Caco-2 (cell line): ENCODE results near the gene BTC. TPM values are rescaled to one million over a fixed set of nuclear protein-coding genes. Genes with fewer than 3 reads are reported as not detected.

ENCODE experiments used
- BruUV-seq: library from RNA; stranded (reverse); fragments of 400-500 nt; replicated peaks from 2 replicates; lab custom pipeline; 2021; lab: Mats Ljungman, UMichigan
- CTCF ChIA-PET: fragments of 300-600 bp; sonication (Branson Sonifier 250); formaldehyde crosslinking; loops from one replicate; lab custom pipeline; 2022; ENCODE audit warnings: antibody characterized with exemption; lab: Charles Lee
- POLR2A ChIA-PET: fragments of 300-600 bp; sonication (Branson Sonifier 250); formaldehyde crosslinking; loops from one replicate; lab custom pipeline; 2022; ENCODE audit warnings: antibody characterized with exemption; lab: Charles Lee
- DNase-seq, 2 experiments: peaks; one replicate each; pipeline versions ENCODE4 v3.0.0 to v3.0.0-alpha.2; 2020 to 2022
- H3K27me3 ChIP-seq: replicated peaks from 2 replicates; pipeline ENCODE4 v1.6.0; 2011; ENCODE audit warnings: low read length; ENCODE audit not compliant: control insufficient read depth, insufficient read depth
- H3K36me3 ChIP-seq: 2 replicates; pipeline ENCODE4 v1.5.1; 2011; ENCODE audit warnings: low read length; ENCODE audit not compliant: control insufficient read depth, insufficient read depth
- H3K4me1 ChIP-seq: fragments of 250-450 bp; sonication (Bioruptor Pico); 2 replicates; pipeline ENCODE4 v1.5.1; 2020; ENCODE audit warnings: mild to moderate bottlenecking
- H3K4me3 ChIP-seq: 2 replicates; pipeline ENCODE4 v1.5.1; 2011; ENCODE audit warnings: low read depth, mild to moderate bottlenecking, control low read depth, low read length
- H3K9me3 ChIP-seq: fragments of 250-450 bp; sonication (Bioruptor Pico); 2 replicates; pipeline ENCODE4 v1.5.1; 2020; ENCODE audit warnings: mild to moderate bottlenecking, moderate library complexity
- H3K27ac Mint-ChIP-seq: one replicate; pipeline ENCODE4 v1.8.0; 2022; ENCODE audit warnings: mixed read lengths; ENCODE audit not compliant: unreplicated experiment
- H3K27me3 Mint-ChIP-seq: one replicate; pipeline ENCODE4 v1.8.0; 2022; ENCODE audit warnings: mixed read lengths; ENCODE audit not compliant: insufficient read depth, unreplicated experiment
- H3K36me3 Mint-ChIP-seq: one replicate; pipeline ENCODE4 v1.8.0; 2022; ENCODE audit warnings: mild to moderate bottlenecking, mixed read lengths; ENCODE audit not compliant: insufficient read depth, unreplicated experiment
- H3K4me1 Mint-ChIP-seq: one replicate; pipeline ENCODE4 v1.8.0; 2022; ENCODE audit warnings: low read depth, mixed read lengths; ENCODE audit not compliant: unreplicated experiment
- H3K4me3 Mint-ChIP-seq: one replicate; pipeline ENCODE4 v1.8.0; 2022; ENCODE audit warnings: mild to moderate bottlenecking, moderate library complexity, mixed read lengths; ENCODE audit not compliant: unreplicated experiment
- H3K9me3 Mint-ChIP-seq: one replicate; pipeline ENCODE4 v1.8.0; 2022; ENCODE audit warnings: mixed read lengths; ENCODE audit not compliant: unreplicated experiment
- intact Hi-C: fragments of 100-400 bp; cut with micrococcal nuclease; formaldehyde crosslinking; loops from one replicate; pipeline ENCODE4 v1.10.0; 2022; ENCODE audit not compliant: unreplicated experiment
- total RNA-seq: library from RNA; stranded (reverse); gene quantifications from 2 replicates; pipeline ENCODE4 v1.2.3, GENCODE V29; 2022
- TF ChIP-seq, protein P1 (sequence below), 2 experiments: fragments of 200-600 bp in 1 of 2; IDR thresholded peaks; 1 replicate in 1 of 2; 2 replicates in 1 of 2; pipeline versions ENCODE4 v1.5.1 to v1.8.0; 2011 to 2022; ENCODE audit warnings: antibody characterized with exemption in 1 of 2, control low read depth in 1 of 2, inconsistent platforms in 1 of 2, low read depth in 1 of 2, low read length in 1 of 2, mild to moderate bottlenecking in 1 of 2, moderate library complexity in 1 of 2; ENCODE audit not compliant: insufficient read depth in 1 of 2, severe bottlenecking in 1 of 2, unreplicated experiment in 1 of 2

BTC gene
- total RNA-seq, 1 experiment from 2014 or later = 0.09 TPM

DNA sequence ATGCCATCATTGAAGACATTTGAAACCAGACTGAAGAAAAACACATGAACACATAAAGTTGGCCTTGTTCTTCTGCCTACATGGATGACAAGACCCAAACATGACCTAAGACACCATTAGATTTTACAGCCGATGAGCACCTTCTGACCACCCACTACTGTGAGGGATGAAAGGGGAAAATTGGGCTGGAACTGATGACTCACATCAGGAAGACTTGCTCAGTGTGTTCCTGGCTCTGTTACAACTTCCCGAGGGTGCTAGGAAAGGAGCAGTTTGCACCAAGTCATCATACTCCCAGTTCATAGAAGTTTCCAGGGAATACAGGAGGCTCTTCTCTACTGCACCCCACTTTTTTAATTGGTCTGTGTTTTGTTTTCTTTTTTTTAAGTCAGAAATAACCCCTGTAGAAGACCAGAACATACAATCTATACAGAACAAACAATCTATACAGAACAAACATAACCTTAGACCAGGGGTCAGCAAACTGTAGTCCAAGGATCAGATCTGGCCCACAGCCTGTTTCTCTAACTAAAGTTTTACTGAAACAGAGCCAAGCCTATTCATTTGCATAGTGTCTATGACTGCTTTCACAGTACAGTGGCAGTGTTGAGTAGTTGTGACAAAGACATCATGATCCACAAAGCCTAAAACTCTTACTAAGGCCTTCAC, 25.3 kb downstream of the BTC start:
- ChIA-PET POLR2A (no interaction called here), CTCF (no interaction called here)
- DNase-seq = peak in 1 of 2 experiments; percentile 7
- peaks cover 6% of the 10 kb centered on the region for H3K4me1 Mint-ChIP-seq
- Histone ChIP-seq H3K27me3 (no peaks in the 10 kb centered on the region), H3K4me3 (no peak overlapping the region), H3K36me3 (no peaks in the 10 kb centered on the region), H3K9me3 (no peaks in the 10 kb centered on the region), H3K4me1 (peaks cover 4% of the 10 kb centered on the region; the same call in 1 of the 2 replicates)
- no TSS peak for BruUV-seq
- H3K4me3 Mint-ChIP-seq = no peak overlapping the region
- TF ChIP-seq, protein P1, sequence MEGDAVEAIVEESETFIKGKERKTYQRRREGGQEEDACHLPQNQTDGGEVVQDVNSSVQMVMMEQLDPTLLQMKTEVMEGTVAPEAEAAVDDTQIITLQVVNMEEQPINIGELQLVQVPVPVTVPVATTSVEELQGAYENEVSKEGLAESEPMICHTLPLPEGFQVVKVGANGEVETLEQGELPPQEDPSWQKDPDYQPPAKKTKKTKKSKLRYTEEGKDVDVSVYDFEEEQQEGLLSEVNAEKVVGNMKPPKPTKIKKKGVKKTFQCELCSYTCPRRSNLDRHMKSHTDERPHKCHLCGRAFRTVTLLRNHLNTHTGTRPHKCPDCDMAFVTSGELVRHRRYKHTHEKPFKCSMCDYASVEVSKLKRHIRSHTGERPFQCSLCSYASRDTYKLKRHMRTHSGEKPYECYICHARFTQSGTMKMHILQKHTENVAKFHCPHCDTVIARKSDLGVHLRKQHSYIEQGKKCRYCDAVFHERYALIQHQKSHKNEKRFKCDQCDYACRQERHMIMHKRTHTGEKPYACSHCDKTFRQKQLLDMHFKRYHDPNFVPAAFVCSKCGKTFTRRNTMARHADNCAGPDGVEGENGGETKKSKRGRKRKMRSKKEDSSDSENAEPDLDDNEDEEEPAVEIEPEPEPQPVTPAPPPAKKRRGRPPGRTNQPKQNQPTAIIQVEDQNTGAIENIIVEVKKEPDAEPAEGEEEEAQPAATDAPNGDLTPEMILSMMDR (IDR thresholded peaks at IDR 0.05; ENCODE audit: insufficient read depth in 1 of 2, low read depth in 1 of 2, low read length in 1 of 2, severe bottlenecking in 1 of 2, unreplicated experiment in 1 of 2) = no peak
- no peaks in the 10 kb centered on the region for H3K27me3 Mint-ChIP-seq
- H3K9me3 Mint-ChIP-seq = peaks cover 6% of the 10 kb centered on the region
- H3K27ac Mint-ChIP-seq = no peak overlapping the region
- H3K36me3 Mint-ChIP-seq = no peaks in the 10 kb centered on the region
- intact Hi-C loops = no loop called here

DNA sequence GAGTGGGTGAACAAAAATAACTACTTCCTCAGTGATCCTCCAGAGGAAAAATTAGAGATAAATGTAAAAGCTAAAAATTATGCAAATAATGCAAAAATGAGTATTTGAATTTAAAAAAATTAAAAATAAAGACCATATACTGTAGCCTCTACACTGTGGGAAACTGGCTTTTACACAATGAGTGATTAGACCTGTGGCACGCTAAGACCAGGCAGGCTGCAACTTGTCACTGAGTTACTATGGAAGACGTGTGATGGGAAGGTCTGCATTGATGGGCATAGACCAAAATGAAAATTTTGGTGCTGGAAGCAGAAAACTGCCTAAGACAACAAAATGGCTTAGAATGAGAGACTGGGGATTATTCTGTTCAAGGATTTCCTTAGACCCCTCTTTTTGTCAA, 30.2 kb downstream of the BTC start:
- ChIA-PET CTCF (no interaction called here), POLR2A (no interaction called here)
- Mint-ChIP-seq H3K4me1 (no peaks in the 10 kb centered on the region), H3K27me3 (peaks cover 5% of the 10 kb centered on the region), H3K9me3 (no peaks in the 10 kb centered on the region), H3K27ac (no peak overlapping the region), H3K4me3 (no peak overlapping the region), H3K36me3 (no peaks in the 10 kb centered on the region)
- Histone ChIP-seq H3K36me3 (no peaks in the 10 kb centered on the region), H3K27me3 (no peaks in the 10 kb centered on the region), H3K9me3 (no peaks in the 10 kb centered on the region), H3K4me3 (no peak overlapping the region), H3K4me1 (0 out of 2 replicates have a peak, but pooled peaks cover under 1% of the 10 kb centered on the region)
- no TSS peak for BruUV-seq
- intact Hi-C loops = no loop called here
- TF ChIP-seq, protein P1 (IDR thresholded peaks at IDR 0.05; ENCODE audit: insufficient read depth in 1 of 2, low read depth in 1 of 2, low read length in 1 of 2, severe bottlenecking in 1 of 2, unreplicated experiment in 1 of 2) = no peak
- no peak for DNase-seq

DNA sequence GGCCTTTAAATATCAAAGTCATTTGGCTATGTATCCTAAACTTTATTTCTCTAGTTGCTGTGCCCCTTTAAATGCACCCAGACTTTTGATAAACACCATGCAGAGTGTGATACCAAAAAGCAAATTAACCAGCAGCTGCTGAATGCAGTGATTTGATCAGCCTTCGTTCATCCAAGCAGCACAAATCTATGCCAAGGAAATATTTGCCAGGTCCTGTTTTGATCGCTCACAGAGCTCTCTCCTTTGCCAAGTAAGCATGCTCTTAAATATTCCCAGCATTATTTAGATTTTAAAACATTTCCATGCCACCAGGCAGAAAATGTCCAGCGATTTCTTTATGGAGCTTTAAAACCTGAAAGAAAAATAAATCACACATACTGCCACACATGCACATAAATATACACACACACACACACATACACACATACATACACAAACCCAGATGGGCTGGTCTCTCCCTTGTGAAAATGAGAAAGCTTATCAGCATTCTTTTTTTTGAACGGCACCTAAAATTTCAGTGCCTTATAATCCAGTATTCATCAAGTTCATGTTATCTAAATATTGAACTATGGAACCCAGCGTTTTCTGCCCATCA, 35.7 kb downstream of the BTC start:
- ChIA-PET CTCF (no interaction called here), POLR2A (no interaction called here)
- no peaks in the 10 kb centered on the region for H3K36me3 ChIP-seq
- no peak overlapping the region for H3K4me3 Mint-ChIP-seq
- H3K27me3 Mint-ChIP-seq = peaks cover 5% of the 10 kb centered on the region
- TF ChIP-seq, protein P1 (IDR thresholded peaks at IDR 0.05; ENCODE audit: insufficient read depth in 1 of 2, low read depth in 1 of 2, low read length in 1 of 2, severe bottlenecking in 1 of 2, unreplicated experiment in 1 of 2) = no peak
- H3K27me3 ChIP-seq = no peaks in the 10 kb centered on the region
- no peaks in the 10 kb centered on the region for H3K4me1 Mint-ChIP-seq
- intact Hi-C loops = no loop called here
- no peaks in the 10 kb centered on the region for H3K36me3 Mint-ChIP-seq
- no peaks in the 10 kb centered on the region for H3K9me3 ChIP-seq
- no peaks in the 10 kb centered on the region; the same call in 1 of the 2 replicates for H3K4me1 ChIP-seq
- no peak for DNase-seq
- no peaks in the 10 kb centered on the region for H3K9me3 Mint-ChIP-seq
- no peak overlapping the region for H3K27ac Mint-ChIP-seq
- BruUV-seq = no TSS peak
- H3K4me3 ChIP-seq = no peak overlapping the region
